ENCODE data around the gene GGPS1.

DNA sequence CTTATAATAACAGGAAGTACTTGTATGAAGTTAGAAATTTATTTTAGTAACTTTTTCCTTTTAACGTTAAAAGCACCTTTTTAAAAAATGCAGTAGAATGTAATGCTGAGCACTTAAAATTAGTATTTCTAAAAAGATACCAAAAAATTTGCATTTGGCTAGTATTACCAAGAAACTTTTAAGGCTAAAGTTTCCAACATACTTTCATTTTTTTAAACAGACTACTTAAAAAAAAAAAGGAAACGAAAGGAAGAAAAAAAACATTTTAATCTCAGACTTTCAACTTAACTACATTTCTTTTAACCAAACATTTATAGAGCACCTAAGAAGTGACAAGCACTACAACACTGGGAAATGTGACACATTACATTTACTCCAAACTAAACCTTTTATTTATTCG, 3.2 kb upstream of the GGPS1 start:
- no peak for TF ChIP-seq EZH2 (IDR thresholded peaks at IDR 0.05)
- no peak for TF ChIP-seq CTCF (IDR thresholded peaks at IDR 0.05)
